ENCODE results near the gene FMO5. TPM values are rescaled to one million over a fixed set of nuclear protein-coding genes. Genes with fewer than 3 reads are reported as not detected.
A peak's percentile ranks its signal among the peaks of the same experiment; 100 is the strongest.

FMO5 gene
- total RNA-seq, 1 donor from 2014 or later = 1.8 TPM

DNA sequence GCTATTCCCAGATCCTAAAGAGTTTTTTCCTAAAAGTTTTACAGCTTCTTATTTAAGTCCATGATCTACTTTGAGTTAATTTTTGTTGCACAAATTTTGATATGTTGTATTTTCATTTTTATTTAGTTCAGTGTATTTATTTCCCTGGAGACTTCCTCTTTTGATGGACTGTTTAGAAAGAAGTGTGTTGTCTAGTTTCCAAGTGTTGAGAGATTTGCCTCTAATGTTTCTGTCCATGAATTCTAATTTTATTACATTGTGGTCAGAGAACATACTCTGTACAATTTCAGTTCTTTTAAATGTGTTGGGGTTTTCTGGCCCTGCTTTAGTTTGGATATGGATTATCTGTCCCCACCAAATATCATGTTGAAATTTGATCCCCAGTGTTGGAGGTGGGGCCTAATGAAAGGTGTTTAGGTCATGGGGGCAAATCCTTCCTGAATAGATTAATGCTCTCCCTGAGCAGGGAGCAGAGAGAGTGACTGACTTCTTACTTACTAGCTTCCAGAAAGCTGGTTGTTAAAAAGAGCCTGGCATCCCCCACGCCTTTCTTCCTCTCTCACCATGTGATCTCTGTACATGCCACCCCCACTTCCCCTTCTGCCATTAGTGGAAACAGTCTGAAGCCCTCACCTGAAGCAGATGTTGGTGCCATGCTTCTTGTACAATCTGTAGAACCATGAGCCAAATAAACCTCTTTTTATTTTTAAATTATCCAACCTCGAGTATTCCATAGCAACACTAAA is 21.9 kb upstream of the FMO5 start:
- no peak for TF ChIP-seq CTCF (IDR thresholded peaks at IDR 0.05)
- Mint-ChIP-seq H3K27ac (ENCODE audit: unreplicated experiment) (no peak overlapping the region), H3K36me3 (ENCODE audit: low read depth) (no peaks in the 10 kb centered on the region), H3K4me3 (ENCODE audit: unreplicated experiment) (no peak overlapping the region), H3K27me3 (ENCODE audit: low read depth) (no peaks in the 10 kb centered on the region), H3K9me3 (ENCODE audit: low read depth) (no peaks in the 10 kb centered on the region), H3K4me1 (ENCODE audit: low read depth) (peaks cover 47% of the 10 kb centered on the region)
- no peak for DNase-seq (ENCODE audit: low spot score)

DNA sequence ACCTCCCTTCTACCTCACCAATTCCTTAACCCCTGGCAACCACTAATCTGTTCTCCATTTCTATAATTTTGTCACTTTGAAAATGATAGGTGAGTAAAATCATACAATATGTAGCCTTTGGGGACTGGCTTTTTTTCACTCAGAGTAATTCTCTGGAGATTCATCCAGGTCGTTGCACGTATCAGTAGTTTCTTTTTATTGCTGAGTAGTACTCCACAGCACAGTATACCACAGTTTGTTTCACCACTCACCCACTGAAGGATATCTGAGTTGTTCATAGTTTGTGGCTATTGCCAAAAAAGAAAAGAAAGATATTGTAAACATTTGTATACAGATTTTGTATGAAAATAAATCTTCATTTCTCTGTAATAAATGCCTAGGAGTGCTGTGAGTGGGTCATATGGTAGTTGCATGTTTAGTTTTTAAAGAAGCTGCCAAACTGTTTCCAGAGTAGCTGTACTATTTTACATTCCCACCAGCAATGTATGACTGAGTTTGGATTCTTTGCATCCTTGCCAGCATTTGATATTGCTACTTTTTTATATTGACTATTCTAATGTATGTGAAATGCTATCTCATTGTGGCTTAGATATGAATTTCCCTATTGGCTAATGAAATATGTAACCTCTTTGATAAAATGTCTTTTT is 21.0 kb upstream of the FMO5 start:
- Mint-ChIP-seq H3K4me3 (ENCODE audit: unreplicated experiment) (no peak overlapping the region), H3K9me3 (ENCODE audit: low read depth) (no peaks in the 10 kb centered on the region), H3K4me1 (ENCODE audit: low read depth) (peaks cover 49% of the 10 kb centered on the region), H3K27ac (ENCODE audit: unreplicated experiment) (no peak overlapping the region), H3K27me3 (ENCODE audit: low read depth) (no peaks in the 10 kb centered on the region), H3K36me3 (ENCODE audit: low read depth) (no peaks in the 10 kb centered on the region)
- TF ChIP-seq CTCF (IDR thresholded peaks at IDR 0.05) = no peak
- DNase-seq (ENCODE audit: low spot score) = no peak

DNA sequence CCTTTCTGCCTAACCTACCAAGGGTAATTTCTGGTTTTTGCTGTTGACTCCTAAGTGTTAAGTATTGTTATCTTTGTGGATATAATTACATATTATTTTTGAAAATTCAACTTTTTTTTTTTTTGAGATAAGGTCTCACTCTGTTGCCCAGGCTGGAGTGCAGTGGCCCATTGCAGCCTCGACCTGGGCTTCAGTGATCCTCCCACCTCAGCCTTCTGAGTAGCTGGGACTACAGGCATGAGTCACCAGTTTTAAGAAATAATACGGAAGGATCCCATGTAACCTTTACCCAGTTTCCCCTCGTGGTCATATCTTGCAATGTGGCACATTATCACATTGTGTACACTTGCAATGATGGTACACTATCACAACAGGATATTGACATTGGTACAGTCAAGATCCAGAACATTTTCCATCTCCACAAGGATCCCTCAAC is 20.5 kb upstream of the FMO5 start:
- DNase-seq (ENCODE audit: low spot score) = no peak
- Mint-ChIP-seq H3K4me3 (ENCODE audit: unreplicated experiment) (no peak overlapping the region), H3K27ac (ENCODE audit: unreplicated experiment) (no peak overlapping the region), H3K36me3 (ENCODE audit: low read depth) (no peaks in the 10 kb centered on the region), H3K4me1 (ENCODE audit: low read depth) (peaks cover 49% of the 10 kb centered on the region), H3K27me3 (ENCODE audit: low read depth) (no peaks in the 10 kb centered on the region), H3K9me3 (ENCODE audit: low read depth) (no peaks in the 10 kb centered on the region)
- TF ChIP-seq CTCF (IDR thresholded peaks at IDR 0.05) = no peak

- Mint-ChIP-seq H3K36me3 (ENCODE audit: low read depth) (no peaks in the 10 kb centered on the region), H3K4me3 (ENCODE audit: unreplicated experiment) (no peak overlapping the region), H3K4me1 (ENCODE audit: low read depth) (peaks cover 49% of the 10 kb centered on the region), H3K27ac (ENCODE audit: unreplicated experiment) (no peak overlapping the region), H3K27me3 (ENCODE audit: low read depth) (no peaks in the 10 kb centered on the region), H3K9me3 (ENCODE audit: low read depth) (no peaks in the 10 kb centered on the region)
- TF ChIP-seq CTCF (IDR thresholded peaks at IDR 0.05) = no peak
- DNase-seq (ENCODE audit: low spot score) = no peak
These were observed 20.0 kb upstream of the FMO5 start for GRCh38 chr1:147245129-147245528.

- Mint-ChIP-seq H3K27me3 (ENCODE audit: low read depth) (no peaks in the 10 kb centered on the region), H3K4me3 (ENCODE audit: unreplicated experiment) (peak overlapping the region; percentile 88), H3K36me3 (ENCODE audit: low read depth) (no peaks in the 10 kb centered on the region), H3K4me1 (ENCODE audit: low read depth) (peaks cover 43% of the 10 kb centered on the region), H3K27ac (ENCODE audit: unreplicated experiment) (peak overlapping the region; percentile 94), H3K9me3 (ENCODE audit: low read depth) (no peaks in the 10 kb centered on the region)
- TF ChIP-seq CTCF (IDR thresholded peaks at IDR 0.05) = no peak
- DNase-seq (ENCODE audit: low spot score) = no peak
These were observed 18.7 kb upstream of the FMO5 start for GRCh38 chr1:147243841-147244240.

Data from chondrocyte (in vitro differentiated cells).